ENCODE data around the gene SSR2.
A peak's percentile ranks its signal among the peaks of the same experiment; 100 is the strongest.

SSR2 gene

DNA sequence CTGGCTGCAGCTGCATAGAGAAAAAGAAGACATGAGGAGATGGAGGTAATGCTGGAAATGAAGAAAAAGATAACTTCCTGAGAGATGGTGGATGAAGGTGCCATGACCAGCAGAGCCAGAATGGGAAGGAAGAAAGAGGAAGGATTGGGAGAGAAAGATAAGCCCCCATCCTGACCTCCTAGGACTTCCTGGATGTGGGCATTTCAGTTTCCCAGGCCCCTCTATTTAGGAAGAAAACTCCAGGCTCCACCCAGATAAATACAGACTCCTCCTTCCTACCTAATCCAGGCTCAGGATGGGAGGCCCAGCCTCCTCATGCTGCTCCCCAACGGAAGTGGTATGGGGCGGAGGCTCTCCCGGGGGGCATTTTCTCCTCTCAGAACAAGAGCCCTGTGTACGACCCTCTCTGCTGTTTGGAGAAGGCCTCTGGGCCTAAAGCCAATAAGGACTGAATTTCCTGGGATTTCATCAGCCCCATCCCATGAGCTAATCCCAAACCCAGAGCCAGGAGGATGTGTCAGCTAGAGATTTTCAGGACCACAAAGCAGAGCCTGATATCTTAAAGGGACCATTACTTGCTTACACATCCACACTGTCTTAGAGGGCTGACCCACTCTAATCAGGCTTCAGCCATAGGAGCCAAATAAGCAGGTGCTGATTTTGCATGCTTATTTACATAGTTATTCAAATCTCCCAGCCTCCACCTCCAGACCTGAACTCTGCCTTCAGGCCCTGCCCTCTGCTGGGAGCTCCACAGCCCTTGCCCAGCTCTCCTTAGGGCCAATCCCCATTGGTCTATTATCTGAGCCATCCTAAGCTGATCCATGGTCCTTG lies 37.3 kb downstream of the SSR2 start:
- no peak overlapping the region for H2BK5ac ChIP-seq (ENCODE audit: low read length)
- H4K91ac ChIP-seq (ENCODE audit: low read depth, low read length, poor library complexity): no peak overlapping the region
- no peak overlapping the region for H2AK5ac ChIP-seq (ENCODE audit: low read depth, low read length)
- H3K18ac ChIP-seq (ENCODE audit: low read length): peak overlapping the region; percentile 59
- no peak overlapping the region for H3K23ac ChIP-seq (ENCODE audit: low read depth, low read length, poor library complexity)
- no peak overlapping the region for H2BK12ac ChIP-seq (ENCODE audit: low read length)
- H4K8ac ChIP-seq (ENCODE audit: low read depth, low read length): no peak overlapping the region
- no peak overlapping the region for H3K4me2 ChIP-seq (ENCODE audit: insufficient read depth, low read length, poor library complexity, severe bottlenecking)
- no peak for DNase-seq (ENCODE audit: low spot score)
- no CpG with 5 or more reads among the region's 4 CpGs for WGBS, 2 donors (ENCODE audit: extremely low coverage in 2 of 2, insufficient read length in 2 of 2, insufficient replicate concordance in 1 of 2)
- H2BK15ac ChIP-seq (ENCODE audit: low read length): no peak overlapping the region
- peaks cover 13 to 22% of the 10 kb centered on the region in 2 donors for H3K4me1 ChIP-seq (ENCODE audit: control insufficient read depth in 2 of 2, insufficient read depth in 1 of 2, low read depth in 1 of 2, low read length in 2 of 2)
- no peak overlapping the region for H3K4ac ChIP-seq (ENCODE audit: low read length)
- H2AFZ ChIP-seq (ENCODE audit: low read length): no peak overlapping the region
- no peaks in the 10 kb centered on the region for H3K36me3 ChIP-seq (replicated peaks in 1 of 2; ENCODE audit: control insufficient read depth in 2 of 2, insufficient read depth in 2 of 2, low read length in 2 of 2)
- no peak overlapping the region for H2BK120ac ChIP-seq (ENCODE audit: low read depth, low read length)
- H3K27me3 ChIP-seq (ENCODE audit: control insufficient read depth in 3 of 3, insufficient read depth in 3 of 3, low read depth in 1 of 3, low read length in 3 of 3): no peaks in the 10 kb centered on the region
- H3K4me3 ChIP-seq (ENCODE audit: low read length in 2 of 2): no peak overlapping the region
- no peak overlapping the region for H3K14ac ChIP-seq (ENCODE audit: low read length)
- no peak overlapping the region for H3K9ac ChIP-seq (ENCODE audit: low read depth, low read length, poor library complexity)
- H3K9me3 ChIP-seq (replicated peaks in 1 of 2; ENCODE audit: control insufficient read depth in 2 of 2, insufficient read depth in 1 of 2, low read depth in 1 of 2, low read length in 2 of 2): no peaks in the 10 kb centered on the region
- no peaks in the 10 kb centered on the region for H3K79me1 ChIP-seq (ENCODE audit: low read depth, low read length)
- no peak overlapping the region for H3K27ac ChIP-seq (replicated peaks; ENCODE audit: low read length)

DNA sequence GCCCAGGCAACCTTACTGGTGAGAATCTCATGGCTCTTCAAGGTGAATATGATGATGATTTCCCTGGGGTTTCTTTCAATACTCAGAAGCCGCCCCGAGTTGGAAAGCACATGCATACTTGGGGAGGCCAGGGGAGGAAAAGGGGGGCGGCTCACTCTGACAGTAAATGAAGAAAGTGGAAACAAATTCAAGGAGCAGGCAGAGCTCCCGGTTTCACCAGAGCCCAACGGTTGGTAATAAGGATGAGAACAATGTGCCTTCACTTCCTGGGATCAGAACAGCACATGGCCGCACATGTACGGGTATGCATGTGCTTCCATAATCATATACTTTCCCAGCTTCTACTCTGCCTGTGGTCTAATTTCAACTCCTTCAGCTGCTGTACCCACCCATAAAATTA lies 38.6 kb downstream of the SSR2 start:
- no peak for DNase-seq (ENCODE audit: low spot score)
- Histone ChIP-seq H3K14ac (ENCODE audit: low read length) (no peak overlapping the region), H3K4me3 (ENCODE audit: low read length in 2 of 2) (no peak overlapping the region), H3K9me3 (replicated peaks in 1 of 2; ENCODE audit: control insufficient read depth in 2 of 2, insufficient read depth in 1 of 2, low read depth in 1 of 2, low read length in 2 of 2) (no peaks in the 10 kb centered on the region), H3K27me3 (ENCODE audit: control insufficient read depth in 3 of 3, insufficient read depth in 3 of 3, low read depth in 1 of 3, low read length in 3 of 3) (no peaks in the 10 kb centered on the region), H3K23ac (ENCODE audit: low read depth, low read length, poor library complexity) (no peak overlapping the region), H3K4me1 (ENCODE audit: control insufficient read depth in 2 of 2, insufficient read depth in 1 of 2, low read depth in 1 of 2, low read length in 2 of 2) (peaks cover 13 to 22% of the 10 kb centered on the region in 2 donors), H2BK12ac (ENCODE audit: low read length) (no peak overlapping the region), H3K27ac (replicated peaks; ENCODE audit: low read length) (no peak overlapping the region), H2AFZ (ENCODE audit: low read length) (no peak overlapping the region), H3K4me2 (ENCODE audit: insufficient read depth, low read length, poor library complexity, severe bottlenecking) (no peak overlapping the region), H4K8ac (ENCODE audit: low read depth, low read length) (no peak overlapping the region), H3K18ac (ENCODE audit: low read length) (no peak overlapping the region), H4K91ac (ENCODE audit: low read depth, low read length, poor library complexity) (no peak overlapping the region), H2BK120ac (ENCODE audit: low read depth, low read length) (no peak overlapping the region), H3K9ac (ENCODE audit: low read depth, low read length, poor library complexity) (no peak overlapping the region), H3K79me1 (ENCODE audit: low read depth, low read length) (no peaks in the 10 kb centered on the region), H3K4ac (ENCODE audit: low read length) (no peak overlapping the region), H2AK5ac (ENCODE audit: low read depth, low read length) (no peak overlapping the region), H3K36me3 (replicated peaks in 1 of 2; ENCODE audit: control insufficient read depth in 2 of 2, insufficient read depth in 2 of 2, low read length in 2 of 2) (no peaks in the 10 kb centered on the region), H2BK15ac (ENCODE audit: low read length) (no peak overlapping the region), H2BK5ac (ENCODE audit: low read length) (no peak overlapping the region)
- WGBS, 2 donors (ENCODE audit: extremely low coverage in 2 of 2, insufficient read length in 2 of 2, insufficient replicate concordance in 1 of 2): no CpG with 5 or more reads among the region's 7 CpGs

DNA sequence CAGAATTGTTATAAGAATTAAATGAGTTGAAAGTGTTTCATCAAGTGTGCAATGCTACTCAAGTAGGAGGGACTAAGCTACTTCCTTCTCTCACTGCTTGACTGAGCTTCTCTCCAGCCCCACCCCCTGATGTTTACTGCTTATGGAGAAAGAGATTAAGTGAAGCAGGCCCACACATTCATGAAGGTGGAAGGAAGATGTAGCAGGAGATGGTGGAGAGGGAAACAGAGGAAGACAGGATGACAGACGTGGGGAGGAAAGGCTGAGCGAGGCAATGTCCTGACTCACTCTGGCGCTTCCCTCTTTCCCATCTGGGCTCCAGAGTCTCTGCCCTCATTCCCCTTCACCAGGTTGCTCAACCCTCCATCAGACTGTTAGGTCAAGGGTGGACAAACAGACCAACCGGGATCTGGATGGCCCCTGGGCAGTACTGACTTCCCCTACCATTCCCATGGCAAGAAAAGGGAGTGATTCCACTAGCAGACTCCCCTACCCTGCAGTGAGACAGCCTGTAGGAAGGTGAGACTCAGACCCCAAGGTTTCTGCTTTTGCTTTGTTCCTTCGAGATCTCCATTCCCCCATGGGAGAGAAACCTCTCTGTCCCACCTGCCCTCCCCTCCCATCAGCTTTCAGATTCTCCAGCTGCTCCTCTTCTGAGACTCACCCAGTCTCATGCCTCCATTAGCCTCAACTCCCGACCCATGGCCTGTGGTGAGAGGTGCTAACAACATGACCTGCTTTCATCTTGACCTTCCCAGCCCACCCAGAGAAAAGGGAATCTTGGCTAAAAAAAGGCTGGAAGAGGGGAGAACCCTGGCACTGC lies 39.3 kb downstream of the SSR2 start:
- DNase-seq (ENCODE audit: low spot score): no peak
- no peak overlapping the region for H3K9ac ChIP-seq (ENCODE audit: low read depth, low read length, poor library complexity)
- H2AFZ ChIP-seq (ENCODE audit: low read length): no peak overlapping the region
- H3K14ac ChIP-seq (ENCODE audit: low read length): no peak overlapping the region
- H3K4ac ChIP-seq (ENCODE audit: low read length): no peak overlapping the region
- no peak overlapping the region for H4K8ac ChIP-seq (ENCODE audit: low read depth, low read length)
- no peak overlapping the region for H3K4me3 ChIP-seq (ENCODE audit: low read length in 2 of 2)
- H2BK12ac ChIP-seq (ENCODE audit: low read length): no peak overlapping the region
- no peaks in the 10 kb centered on the region for H3K9me3 ChIP-seq (replicated peaks in 1 of 2; ENCODE audit: control insufficient read depth in 2 of 2, insufficient read depth in 1 of 2, low read depth in 1 of 2, low read length in 2 of 2)
- H3K4me1 ChIP-seq (ENCODE audit: control insufficient read depth in 2 of 2, insufficient read depth in 1 of 2, low read depth in 1 of 2, low read length in 2 of 2): peaks cover 16 to 24% of the 10 kb centered on the region in 2 donors
- H3K18ac ChIP-seq (ENCODE audit: low read length): peak overlapping the region; percentile 30
- no peak overlapping the region for H2AK5ac ChIP-seq (ENCODE audit: low read depth, low read length)
- H3K79me1 ChIP-seq (ENCODE audit: low read depth, low read length): no peaks in the 10 kb centered on the region
- H3K23ac ChIP-seq (ENCODE audit: low read depth, low read length, poor library complexity): no peak overlapping the region
- no peak overlapping the region for H3K27ac ChIP-seq (replicated peaks; ENCODE audit: low read length)
- peak overlapping the region; percentile 2 for H2BK120ac ChIP-seq (ENCODE audit: low read depth, low read length)
- no peak overlapping the region for H3K4me2 ChIP-seq (ENCODE audit: insufficient read depth, low read length, poor library complexity, severe bottlenecking)
- no peaks in the 10 kb centered on the region for H3K27me3 ChIP-seq (ENCODE audit: control insufficient read depth in 3 of 3, insufficient read depth in 3 of 3, low read depth in 1 of 3, low read length in 3 of 3)
- H4K91ac ChIP-seq (ENCODE audit: low read depth, low read length, poor library complexity): no peak overlapping the region
- WGBS, 2 donors (ENCODE audit: extremely low coverage in 2 of 2, insufficient read length in 2 of 2, insufficient replicate concordance in 1 of 2): no CpG with 5 or more reads among the region's 6 CpGs
- H3K36me3 ChIP-seq (replicated peaks in 1 of 2; ENCODE audit: control insufficient read depth in 2 of 2, insufficient read depth in 2 of 2, low read length in 2 of 2): no peaks in the 10 kb centered on the region
- H2BK15ac ChIP-seq (ENCODE audit: low read length): no peak overlapping the region
- no peak overlapping the region for H2BK5ac ChIP-seq (ENCODE audit: low read length)

Data from neuronal stem cell (in vitro differentiated cells).